ENCODE results near the gene SYT14. TPM values are rescaled to one million over a fixed set of nuclear protein-coding genes. Genes with fewer than 3 reads are reported as not detected.
"Not testable (repeated sequence)": the region's sequence is repeated elsewhere in the genome, so short reads cannot be mapped to it uniquely, and the experiment has no call there.

Gene SYT14
- polyA plus RNA-seq, 4 donors: 0.13 TPM; not detected in 2

- not testable (repeated sequence) for H3K4me3 ChIP-seq (ENCODE audit: low read depth in 1 of 3, low read length in 3 of 3); H3K27ac ChIP-seq (ENCODE audit: low read depth in 1 of 3, low read length in 2 of 3); H3K9me3 ChIP-seq (ENCODE audit: control insufficient read depth in 2 of 2, insufficient read depth in 1 of 2, low read depth in 1 of 2, low read length in 1 of 2); H3K4me1 ChIP-seq (ENCODE audit: control insufficient read depth in 3 of 3, insufficient read depth in 2 of 3, low read depth in 1 of 3, low read length in 2 of 3); H3K36me3 ChIP-seq (ENCODE audit: control insufficient read depth in 3 of 3, insufficient read depth in 2 of 3, low read depth in 1 of 3, low read length in 3 of 3); FAIRE-seq; H3K27me3 ChIP-seq (ENCODE audit: control insufficient read depth in 3 of 3, insufficient read depth in 3 of 3, low read length in 3 of 3); DNase-seq
- 88 to 92% (median 90%) methylated on average over 18 of the region's 18 CpGs for WGBS, 3 donors
Observed at GRCh38 chr1:210187849-210188606, 250.0 kb downstream of the SYT14 start.

DNA sequence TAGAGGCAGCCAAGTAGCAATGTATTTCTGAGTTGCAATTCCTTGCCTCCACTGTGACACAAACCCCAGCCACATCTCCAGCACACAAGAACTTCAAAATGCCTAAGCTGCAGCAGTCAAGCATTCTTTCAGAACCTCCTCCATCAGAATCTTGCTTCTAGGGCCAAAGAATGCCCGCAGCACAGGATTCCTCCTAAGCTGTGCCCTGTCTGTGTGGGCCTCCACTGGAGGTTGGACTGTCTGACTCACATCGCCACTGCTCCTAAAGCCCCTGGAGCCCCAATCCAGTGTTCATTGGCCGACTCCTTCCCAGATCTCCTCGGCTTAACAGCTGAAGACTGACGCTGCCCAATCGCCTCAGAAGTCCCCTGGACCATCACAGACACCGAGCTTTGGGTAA is 251.4 kb downstream of the SYT14 start:
- no peaks in the 10 kb centered on the region for H3K4me1 ChIP-seq (ENCODE audit: control insufficient read depth in 3 of 3, insufficient read depth in 2 of 3, low read depth in 1 of 3, low read length in 2 of 3)
- H3K27ac ChIP-seq (ENCODE audit: low read depth in 1 of 3, low read length in 2 of 3): no peak overlapping the region
- no peak overlapping the region for H3K4me3 ChIP-seq (ENCODE audit: low read depth in 1 of 3, low read length in 3 of 3)
- peaks cover 0 to 2% (median 0%) of the 10 kb centered on the region in 3 donors for H3K27me3 ChIP-seq (ENCODE audit: control insufficient read depth in 3 of 3, insufficient read depth in 3 of 3, low read length in 3 of 3)
- WGBS, 3 donors: 80 to 94% (median 90%) methylated on average over 7 of the region's 7 CpGs
- no peaks in the 10 kb centered on the region for H3K9me3 ChIP-seq (ENCODE audit: control insufficient read depth in 2 of 2, insufficient read depth in 1 of 2, low read depth in 1 of 2, low read length in 1 of 2)
- H3K36me3 ChIP-seq (ENCODE audit: control insufficient read depth in 3 of 3, insufficient read depth in 2 of 3, low read depth in 1 of 3, low read length in 3 of 3): no peaks in the 10 kb centered on the region
- DNase-seq (no peak), FAIRE-seq (no peak)

DNA sequence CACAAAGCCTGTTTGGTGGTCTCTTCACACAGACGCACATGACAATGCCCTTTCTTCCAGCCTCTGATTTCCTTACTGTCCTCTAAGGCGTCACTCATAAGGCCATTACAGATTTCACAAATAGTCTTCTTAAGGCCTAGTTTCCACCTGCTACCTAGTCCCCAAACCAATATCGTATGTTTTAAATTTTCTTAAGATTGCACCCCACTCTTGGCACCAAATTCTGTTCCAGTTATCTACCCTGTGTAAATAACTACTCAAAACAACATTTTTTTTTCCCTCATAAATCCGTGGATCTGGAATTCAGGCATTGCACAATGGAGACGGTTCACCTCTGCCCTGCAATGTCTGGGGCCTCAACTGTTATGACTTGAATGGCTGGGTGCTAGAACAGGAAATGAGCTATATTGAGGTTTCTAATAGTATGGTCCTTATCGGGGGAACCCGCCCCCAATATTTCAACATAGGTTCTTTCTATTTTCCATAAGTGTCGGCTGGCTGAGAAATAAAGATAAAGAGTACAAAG is 257.7 kb downstream of the SYT14 start:
- 51 to 78% (median 61%) methylated on average over 8 of the region's 8 CpGs for WGBS, 3 donors
- no peak for DNase-seq
- no peak for FAIRE-seq
- Histone ChIP-seq H3K9me3 (ENCODE audit: control insufficient read depth in 2 of 2, insufficient read depth in 1 of 2, low read depth in 1 of 2, low read length in 1 of 2) (peaks cover 0 to 15% of the 10 kb centered on the region in 2 donors), H3K36me3 (ENCODE audit: control insufficient read depth in 3 of 3, insufficient read depth in 2 of 3, low read depth in 1 of 3, low read length in 3 of 3) (no peaks in the 10 kb centered on the region), H3K4me3 (ENCODE audit: low read depth in 1 of 3, low read length in 3 of 3) (no peak overlapping the region), H3K4me1 (ENCODE audit: control insufficient read depth in 3 of 3, insufficient read depth in 2 of 3, low read depth in 1 of 3, low read length in 2 of 3) (no peaks in the 10 kb centered on the region), H3K27ac (ENCODE audit: low read depth in 1 of 3, low read length in 2 of 3) (no peak overlapping the region), H3K27me3 (ENCODE audit: control insufficient read depth in 3 of 3, insufficient read depth in 3 of 3, low read length in 3 of 3) (no peaks in the 10 kb centered on the region)

DNA sequence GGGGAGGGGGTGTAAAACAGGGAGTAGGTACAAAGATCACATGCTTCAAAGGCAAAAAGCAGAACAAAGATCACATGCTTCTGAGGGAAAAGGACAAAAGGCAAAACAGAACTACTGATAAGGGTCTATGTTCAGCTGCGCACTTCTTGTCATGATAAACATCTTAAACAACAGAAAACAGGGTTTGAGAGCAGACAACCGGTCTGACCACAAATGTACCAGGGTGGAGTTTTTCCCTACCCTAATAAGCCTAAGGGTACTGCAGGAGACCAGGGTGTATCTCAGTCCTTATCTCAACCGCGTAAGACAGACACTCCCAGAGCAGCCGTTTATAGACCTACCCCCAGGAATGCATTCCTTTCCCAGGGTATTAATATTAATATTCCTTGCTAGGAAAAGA is 258.2 kb downstream of the SYT14 start:
- not testable (repeated sequence) for FAIRE-seq
- 31 to 66% (median 44%) methylated on average over 5 of the region's 5 CpGs for WGBS, 3 donors

GRCh38 chr1:210198840-210199239 is 260.8 kb downstream of the SYT14 start:
- no peaks in the 10 kb centered on the region for H3K36me3 ChIP-seq (ENCODE audit: control insufficient read depth in 3 of 3, insufficient read depth in 2 of 3, low read depth in 1 of 3, low read length in 3 of 3)
- WGBS, 3 donors: 69 to 76% (median 76%) methylated on average over 3 of the region's 3 CpGs
- no peak for FAIRE-seq

More for the DNA sequence above, 258.2 kb downstream of the SYT14 start:
- H3K4me3 ChIP-seq (ENCODE audit: low read depth in 1 of 3, low read length in 3 of 3); H3K4me1 ChIP-seq (ENCODE audit: control insufficient read depth in 3 of 3, insufficient read depth in 2 of 3, low read depth in 1 of 3, low read length in 2 of 3); H3K27me3 ChIP-seq (ENCODE audit: control insufficient read depth in 3 of 3, insufficient read depth in 3 of 3, low read length in 3 of 3); H3K27ac ChIP-seq (ENCODE audit: low read depth in 1 of 3, low read length in 2 of 3); H3K36me3 ChIP-seq (ENCODE audit: control insufficient read depth in 3 of 3, insufficient read depth in 2 of 3, low read depth in 1 of 3, low read length in 3 of 3): not testable (repeated sequence)
- peak in 1 of 2 donors; percentile 1 for DNase-seq
- peaks cover 0 to 15% of the 10 kb centered on the region in 2 donors for H3K9me3 ChIP-seq (ENCODE audit: control insufficient read depth in 2 of 2, insufficient read depth in 1 of 2, low read depth in 1 of 2, low read length in 1 of 2)

GRCh38 chr1:210200124-210200736 is 262.2 kb downstream of the SYT14 start:
- WGBS, 3 donors: 36 to 50% (median 48%) methylated on average over 3 of the region's 3 CpGs
- FAIRE-seq (no peak), DNase-seq (no peak)
- no peak overlapping the region for H3K4me3 ChIP-seq (ENCODE audit: low read depth in 1 of 3, low read length in 3 of 3)
- H3K9me3 ChIP-seq (ENCODE audit: control insufficient read depth in 2 of 2, insufficient read depth in 1 of 2, low read depth in 1 of 2, low read length in 1 of 2): peaks cover 0 to 15% of the 10 kb centered on the region in 2 donors
- H3K36me3 ChIP-seq (ENCODE audit: control insufficient read depth in 3 of 3, insufficient read depth in 2 of 3, low read depth in 1 of 3, low read length in 3 of 3): no peaks in the 10 kb centered on the region
- no peaks in the 10 kb centered on the region for H3K27me3 ChIP-seq (ENCODE audit: control insufficient read depth in 3 of 3, insufficient read depth in 3 of 3, low read length in 3 of 3)
- no peak overlapping the region for H3K27ac ChIP-seq (ENCODE audit: low read depth in 1 of 3, low read length in 2 of 3)
- H3K4me1 ChIP-seq (ENCODE audit: control insufficient read depth in 3 of 3, insufficient read depth in 2 of 3, low read depth in 1 of 3, low read length in 2 of 3): no peaks in the 10 kb centered on the region

More at GRCh38 chr1:210198840-210199239, 260.8 kb downstream of the SYT14 start:
- DNase-seq: no peak
- H3K27ac ChIP-seq (ENCODE audit: low read depth in 1 of 3, low read length in 2 of 3): no peak overlapping the region
- H3K9me3 ChIP-seq (ENCODE audit: control insufficient read depth in 2 of 2, insufficient read depth in 1 of 2, low read depth in 1 of 2, low read length in 1 of 2): peaks cover 0 to 15% of the 10 kb centered on the region in 2 donors
- H3K27me3 ChIP-seq (ENCODE audit: control insufficient read depth in 3 of 3, insufficient read depth in 3 of 3, low read length in 3 of 3): no peaks in the 10 kb centered on the region
- H3K4me3 ChIP-seq (ENCODE audit: low read depth in 1 of 3, low read length in 3 of 3): no peak overlapping the region
- H3K4me1 ChIP-seq (ENCODE audit: control insufficient read depth in 3 of 3, insufficient read depth in 2 of 3, low read depth in 1 of 3, low read length in 2 of 3): no peaks in the 10 kb centered on the region

DNA sequence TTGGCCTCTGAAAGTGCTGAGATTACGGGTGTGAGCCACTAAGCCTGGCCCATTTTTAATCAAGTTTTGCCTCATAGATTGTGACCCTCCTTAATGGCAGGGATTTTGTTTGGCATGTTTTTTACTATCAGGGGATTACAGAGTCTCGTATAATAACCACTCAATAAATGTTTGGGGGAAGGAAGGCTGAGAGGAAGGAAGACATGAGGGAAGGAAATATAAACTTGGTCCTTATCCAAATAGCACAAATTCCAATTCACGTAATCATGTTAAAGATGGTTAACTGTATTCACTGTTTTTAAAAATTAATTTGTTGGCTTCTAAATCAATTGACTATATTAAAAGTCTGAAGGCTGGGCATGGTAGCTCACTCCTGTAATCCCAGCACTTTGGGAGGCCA is 263.7 kb downstream of the SYT14 start:
- 31 to 40% (median 36%) methylated on average over 3 of the region's 3 CpGs for WGBS, 3 donors
- Histone ChIP-seq H3K27ac (ENCODE audit: low read depth in 1 of 3, low read length in 2 of 3) (no peak overlapping the region), H3K27me3 (ENCODE audit: control insufficient read depth in 3 of 3, insufficient read depth in 3 of 3, low read length in 3 of 3) (no peaks in the 10 kb centered on the region), H3K4me1 (ENCODE audit: control insufficient read depth in 3 of 3, insufficient read depth in 2 of 3, low read depth in 1 of 3, low read length in 2 of 3) (no peaks in the 10 kb centered on the region), H3K4me3 (ENCODE audit: low read depth in 1 of 3, low read length in 3 of 3) (no peak overlapping the region), H3K36me3 (ENCODE audit: control insufficient read depth in 3 of 3, insufficient read depth in 2 of 3, low read depth in 1 of 3, low read length in 3 of 3) (no peaks in the 10 kb centered on the region), H3K9me3 (ENCODE audit: control insufficient read depth in 2 of 2, insufficient read depth in 1 of 2, low read depth in 1 of 2, low read length in 1 of 2) (peaks cover 0 to 3% of the 10 kb centered on the region in 2 donors)
- no peak for DNase-seq
- no peak for FAIRE-seq

DNA sequence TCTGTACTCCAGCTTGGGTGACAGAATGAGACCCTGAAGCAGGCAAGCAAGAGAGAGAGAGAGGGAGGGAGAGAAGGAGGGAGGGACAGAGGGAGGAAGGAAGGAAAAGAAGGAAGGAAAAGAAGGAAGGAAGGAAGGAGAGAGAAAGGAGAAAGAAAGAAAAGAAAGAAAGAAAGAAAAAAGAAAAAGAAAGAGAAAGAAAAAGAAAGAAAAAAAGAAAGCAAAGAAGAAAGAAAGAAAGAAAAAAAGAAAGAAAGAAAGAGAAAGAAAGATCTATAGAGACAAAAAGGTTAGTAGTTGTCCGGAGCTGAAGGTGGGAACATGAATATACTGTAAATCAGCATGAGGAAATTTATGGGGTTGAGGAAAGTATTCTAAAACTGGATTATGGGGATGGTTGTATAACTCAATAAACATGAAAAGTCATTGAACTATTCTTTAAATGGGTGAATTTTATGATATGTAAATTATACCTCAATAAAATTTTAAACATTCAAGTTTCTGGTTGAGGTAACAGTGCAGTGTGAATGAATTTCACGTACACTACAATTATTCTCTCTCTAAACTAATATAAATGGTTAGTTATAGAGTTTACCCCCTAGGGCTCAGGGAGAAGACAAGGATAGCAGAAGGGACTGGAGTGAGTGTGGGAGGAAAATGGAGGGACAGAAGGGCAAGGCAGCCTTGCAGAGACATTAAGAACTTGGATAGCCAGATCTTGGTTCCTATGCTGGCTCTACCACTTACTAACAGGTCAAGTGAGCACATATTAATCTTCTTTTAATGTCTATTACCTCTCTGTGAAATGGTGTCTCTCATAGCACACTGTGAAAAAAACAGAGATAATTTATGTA is 269.8 kb downstream of the SYT14 start:
- no peak overlapping the region for H3K27ac ChIP-seq (ENCODE audit: low read depth in 1 of 3, low read length in 2 of 3)
- DNase-seq (no peak), FAIRE-seq (no peak)
- 81 to 91% (median 86%) methylated on average over 2 of the region's 2 CpGs for WGBS, 3 donors
- H3K4me1 ChIP-seq (ENCODE audit: control insufficient read depth in 3 of 3, insufficient read depth in 2 of 3, low read depth in 1 of 3, low read length in 2 of 3): no peaks in the 10 kb centered on the region
- H3K36me3 ChIP-seq (ENCODE audit: control insufficient read depth in 3 of 3, insufficient read depth in 2 of 3, low read depth in 1 of 3, low read length in 3 of 3): no peaks in the 10 kb centered on the region
- H3K27me3 ChIP-seq (ENCODE audit: control insufficient read depth in 3 of 3, insufficient read depth in 3 of 3, low read length in 3 of 3): no peaks in the 10 kb centered on the region
- no peak overlapping the region for H3K4me3 ChIP-seq (ENCODE audit: low read depth in 1 of 3, low read length in 3 of 3)
- H3K9me3 ChIP-seq (ENCODE audit: control insufficient read depth in 2 of 2, insufficient read depth in 1 of 2, low read depth in 1 of 2, low read length in 1 of 2): no peaks in the 10 kb centered on the region

Data from small intestine (tissue), 7 donors.